ENCODE results near the gene PPP1R3E.
"Not testable (repeated sequence)": the region's sequence is repeated elsewhere in the genome, so short reads cannot be mapped to it uniquely, and the experiment has no call there.

PPP1R3E gene

DNA sequence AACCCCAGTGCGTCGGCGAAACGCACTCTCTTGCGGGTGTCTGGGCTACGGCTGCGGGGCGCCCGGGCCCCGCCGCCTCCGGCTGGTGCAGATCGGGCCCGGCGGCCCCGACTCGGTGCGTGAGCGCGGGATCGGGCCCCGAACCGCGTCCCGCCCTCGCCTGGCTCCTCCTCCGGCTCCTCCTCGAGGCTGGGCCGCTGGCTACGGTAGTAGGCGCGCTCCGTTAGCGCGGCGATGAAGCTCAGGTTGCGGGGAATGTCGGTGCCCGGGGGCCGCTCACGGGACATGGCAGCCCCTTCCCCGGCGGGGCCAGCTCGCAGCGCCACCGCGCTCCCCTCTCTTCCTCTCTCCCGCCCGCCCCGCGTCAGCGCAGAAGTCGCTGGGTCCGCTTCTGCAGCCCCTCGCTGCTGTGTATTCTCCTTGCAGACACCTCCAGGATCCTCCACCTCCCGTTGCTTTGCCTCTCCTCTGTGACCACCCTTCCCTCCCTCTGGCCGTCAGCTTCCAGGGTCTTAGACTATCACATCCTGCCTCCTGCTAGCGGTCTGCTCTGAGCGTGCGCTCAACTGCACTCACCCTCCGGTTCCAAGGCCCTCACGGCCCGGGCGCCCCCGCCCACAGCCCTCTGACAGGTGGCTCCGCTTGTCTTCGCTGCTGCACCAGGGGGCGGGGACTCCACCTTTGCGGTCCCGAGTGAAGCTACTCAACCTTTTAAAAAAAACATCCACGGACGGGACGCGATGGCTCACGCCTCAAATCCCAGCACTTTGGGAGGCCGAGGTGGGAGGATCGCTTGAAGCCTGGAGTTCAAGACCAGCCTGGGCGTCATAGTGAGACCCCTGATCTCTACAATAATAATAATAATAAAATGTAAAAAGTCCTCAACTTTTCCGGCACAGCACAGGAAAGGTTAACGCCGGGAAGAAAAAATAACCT, at the start of gene PPP1R3E:
PPP1R3E (minus strand) TSS at position 570 of the 936 bp plus-strand sequence; CDS start at position 287, 283 bp downstream.
- DNase-seq = peak; percentile 82

DNA sequence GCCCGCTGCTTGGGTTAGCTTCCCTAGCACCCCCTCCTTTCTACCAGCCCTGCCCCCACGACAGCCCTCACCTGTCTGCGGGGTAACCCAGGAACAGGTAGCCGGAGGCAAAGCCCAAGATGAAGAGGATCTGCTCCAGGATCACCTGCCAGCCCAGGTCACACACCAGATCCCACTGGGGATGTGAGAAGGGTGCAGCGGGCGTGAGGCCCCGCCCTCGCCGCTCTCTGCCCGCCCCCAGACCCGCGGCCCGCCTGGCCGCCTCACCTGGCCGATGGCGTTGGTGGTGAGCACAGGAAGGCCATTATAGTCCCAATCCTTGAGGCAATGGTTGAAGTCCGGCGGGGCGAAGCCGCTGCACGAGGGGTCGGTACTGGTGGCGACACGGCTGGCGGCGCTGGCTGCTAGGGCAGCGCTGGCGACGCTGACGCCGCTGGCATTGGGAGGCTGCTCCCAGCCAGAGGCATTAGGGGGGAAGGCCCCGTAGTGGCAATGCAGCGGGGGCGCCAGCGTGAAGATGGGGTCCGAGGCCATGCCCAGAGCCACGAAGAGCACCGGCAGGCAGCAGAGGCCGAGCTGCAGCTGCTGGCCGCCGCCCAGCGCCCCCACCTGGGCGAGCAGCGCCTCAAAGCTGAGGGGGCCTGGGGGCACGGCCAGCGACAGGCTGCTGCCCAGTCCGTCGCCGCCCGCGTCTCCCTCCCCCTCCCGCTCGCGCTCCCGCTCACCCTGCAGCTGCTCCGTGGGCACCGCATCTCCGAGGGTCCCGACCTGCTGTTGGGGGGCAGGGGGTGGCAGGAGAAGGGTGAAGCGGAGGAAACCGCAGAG, 49.2 kb upstream of the PPP1R3E start:
- DNase-seq = no peak

DNA sequence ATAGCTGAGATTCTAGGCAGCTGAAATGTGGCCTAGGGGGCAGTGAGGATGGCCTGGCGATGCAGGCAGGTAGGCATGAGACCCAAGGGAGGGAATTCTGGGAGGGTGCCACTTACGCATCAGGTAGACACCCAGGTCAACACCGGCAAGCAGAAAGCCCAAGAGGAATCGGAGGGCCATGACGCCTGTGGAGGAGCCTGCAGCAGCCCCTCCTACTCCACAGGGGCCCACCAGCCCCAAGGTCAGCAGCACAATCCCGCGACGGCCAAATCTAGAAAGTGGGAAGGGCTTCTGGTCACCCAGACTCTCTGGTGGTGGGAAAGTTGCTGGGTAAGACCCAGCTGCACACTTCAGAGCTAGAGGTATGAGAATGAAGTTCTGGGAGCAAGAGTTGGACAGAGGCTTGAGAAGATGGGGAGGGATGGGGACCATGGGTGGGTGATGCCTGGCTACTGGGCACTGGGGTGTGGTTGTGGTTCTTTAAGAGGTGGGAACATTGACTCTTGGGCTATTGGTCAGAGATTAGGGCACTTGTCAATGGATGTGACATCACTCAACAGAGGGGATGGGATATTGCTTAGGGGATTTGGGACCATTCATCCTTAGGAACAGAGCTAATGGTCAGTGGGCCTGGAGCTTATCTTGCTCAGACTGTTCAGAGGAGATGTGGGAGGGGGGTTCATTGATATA, 46.6 kb upstream of the PPP1R3E start:
- no peak for DNase-seq

DNA sequence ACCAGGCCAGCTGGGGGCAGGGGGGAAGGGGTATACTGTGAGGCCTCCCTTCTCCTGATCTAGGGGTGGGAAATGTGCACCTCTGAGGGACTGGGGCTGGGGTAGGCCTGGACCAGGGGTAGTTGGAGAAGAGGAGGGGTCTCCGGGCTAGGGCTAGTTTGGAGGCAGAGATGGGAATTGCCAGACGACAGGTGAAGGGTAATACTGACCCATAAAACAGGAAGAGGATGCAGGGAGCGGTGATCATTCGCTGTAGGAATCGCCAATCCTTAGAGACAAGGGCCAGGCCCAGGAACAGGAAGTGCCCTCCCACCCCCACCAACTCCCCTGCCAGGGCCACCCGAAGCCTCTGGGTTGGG, 45.6 kb upstream of the PPP1R3E start:
- DNase-seq = no peak

DNA sequence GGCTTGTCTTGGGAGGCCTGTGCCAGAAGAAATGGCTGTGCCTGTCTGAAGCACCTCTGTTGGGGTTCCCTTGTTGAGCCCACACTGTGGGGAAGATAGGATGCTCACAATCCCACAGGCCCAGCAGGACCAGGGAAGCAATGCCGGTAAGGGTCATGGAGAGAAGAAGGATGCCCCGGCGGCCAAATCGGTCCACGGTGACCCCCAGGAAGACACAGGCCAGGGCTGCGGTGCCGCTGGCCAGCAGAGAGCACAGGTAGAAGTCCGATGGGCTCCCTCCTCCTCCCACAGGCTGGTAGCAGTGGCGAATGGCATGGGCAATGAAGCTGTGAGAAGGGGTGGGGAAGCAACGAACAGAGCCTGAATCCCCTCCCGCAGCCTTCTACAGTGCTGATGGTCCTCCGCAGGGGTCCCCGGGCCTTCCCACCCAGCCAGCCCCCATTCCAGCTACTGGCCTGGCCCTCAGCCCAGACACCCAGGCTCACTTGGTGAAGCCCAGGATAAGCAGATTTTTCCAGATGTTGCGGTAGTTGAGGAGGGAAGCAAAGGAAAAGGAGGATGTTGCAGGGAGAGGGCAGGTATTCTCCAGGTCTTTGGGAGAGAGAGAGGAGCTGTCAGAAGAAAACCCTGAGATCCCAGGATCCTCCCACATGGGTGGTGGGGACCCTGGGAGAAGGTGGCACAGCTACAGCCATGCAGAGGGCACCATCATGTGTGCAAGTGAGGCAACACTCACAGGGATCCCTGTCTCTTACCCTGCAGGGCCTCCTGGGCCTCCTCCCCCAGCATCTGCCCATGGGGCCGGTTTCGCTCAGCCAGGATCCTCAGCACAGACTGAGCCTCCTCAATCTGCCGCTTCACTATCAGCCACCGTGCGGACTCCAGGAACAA, 45.0 kb upstream of the PPP1R3E start:
- no peak for DNase-seq

- no peak for DNase-seq
These were observed 44.2 kb upstream of the PPP1R3E start for GRCh38 chr14:23346693-23347405.

GRCh38 chr14:23345987-23346692, 43.5 kb upstream of the PPP1R3E start:
- DNase-seq = no peak

- no peak for DNase-seq
These were observed 41.8 kb upstream of the PPP1R3E start for GRCh38 chr14:23344481-23344880.

DNA sequence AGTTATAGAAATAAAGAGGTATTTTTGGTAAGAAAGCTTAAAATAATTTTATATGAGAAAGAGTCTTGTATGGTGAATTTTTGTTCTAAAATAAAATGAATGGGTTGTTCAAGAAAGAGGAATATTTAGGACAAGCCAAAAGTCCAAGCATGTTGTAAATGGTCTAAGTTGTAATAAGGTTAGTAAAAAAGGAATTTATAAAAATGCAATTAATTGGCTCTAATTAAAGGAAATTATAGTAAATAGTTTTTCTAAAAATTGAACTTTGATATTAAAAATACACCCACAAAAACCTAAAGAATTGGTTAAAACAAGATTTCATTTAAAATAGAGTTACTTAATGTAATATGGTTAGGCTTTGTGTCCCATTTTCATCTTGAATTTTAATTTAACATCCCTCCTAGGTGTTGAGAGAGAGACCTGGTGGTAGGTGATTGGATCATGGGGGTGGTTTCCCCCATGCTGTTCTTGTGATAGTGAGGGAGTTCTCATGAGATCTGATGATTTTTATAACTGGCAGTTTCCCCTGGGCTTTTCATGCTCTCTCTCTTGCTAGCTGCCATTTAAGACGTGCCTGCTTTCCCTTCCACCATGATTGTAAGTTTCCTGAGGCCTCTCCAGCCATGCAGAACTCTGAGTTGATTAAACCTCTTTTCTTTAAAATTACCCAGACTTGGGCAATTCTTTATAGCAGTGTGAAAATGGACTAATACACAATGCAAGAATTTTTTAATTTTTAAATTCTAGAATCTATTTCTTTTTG, 37.0 kb upstream of the PPP1R3E start:
- DNase-seq = no peak

DNA sequence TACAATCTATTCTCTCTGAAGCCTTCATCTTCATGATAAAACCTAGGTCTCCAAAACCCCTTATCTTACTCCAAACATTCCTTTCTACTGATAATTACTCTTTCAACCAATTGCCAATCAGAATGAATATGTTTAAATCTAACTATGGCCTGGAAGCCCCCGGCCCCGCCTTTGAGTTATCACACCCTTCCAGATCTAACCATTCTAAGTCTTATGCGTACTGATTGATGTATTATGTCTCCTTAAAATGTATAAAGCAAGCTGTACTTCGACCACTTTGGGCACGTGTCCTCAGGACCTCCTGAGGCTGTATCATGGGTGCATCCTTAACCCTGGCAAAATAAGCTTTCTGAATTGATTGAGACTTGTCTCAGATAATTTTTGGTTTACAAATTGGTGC, 33.0 kb upstream of the PPP1R3E start:
- DNase-seq = no peak

- DNase-seq = peak; percentile 81
These were observed 25.5 kb upstream of the PPP1R3E start for GRCh38 chr14:23327947-23328744.

- DNase-seq = no peak
These were observed 24.1 kb upstream of the PPP1R3E start for GRCh38 chr14:23326491-23327332.

DNA sequence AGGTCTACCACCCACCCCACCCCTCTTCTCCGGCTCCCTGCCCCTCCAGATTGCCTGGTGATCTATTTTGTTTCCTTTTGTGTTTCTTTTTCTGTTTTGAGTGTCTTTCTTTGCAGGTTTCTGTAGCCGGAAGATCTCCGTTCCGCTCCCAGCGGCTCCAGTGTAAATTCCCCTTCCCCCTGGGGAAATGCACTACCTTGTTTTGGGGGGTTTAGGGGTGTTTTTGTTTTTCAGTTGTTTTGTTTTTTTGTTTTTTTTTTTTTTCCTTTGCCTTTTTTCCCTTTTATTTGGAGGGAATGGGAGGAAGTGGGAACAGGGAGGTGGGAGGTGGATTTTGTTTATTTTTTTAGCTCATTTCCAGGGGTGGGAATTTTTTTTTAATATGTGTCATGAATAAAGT, 23.1 kb upstream of the PPP1R3E start:
- DNase-seq = not testable (repeated sequence)

GRCh38 chr14:23324993-23325392, 22.3 kb upstream of the PPP1R3E start:
- no peak for DNase-seq

GRCh38 chr14:23324455-23324846, 21.8 kb upstream of the PPP1R3E start:
- no peak for DNase-seq

DNA sequence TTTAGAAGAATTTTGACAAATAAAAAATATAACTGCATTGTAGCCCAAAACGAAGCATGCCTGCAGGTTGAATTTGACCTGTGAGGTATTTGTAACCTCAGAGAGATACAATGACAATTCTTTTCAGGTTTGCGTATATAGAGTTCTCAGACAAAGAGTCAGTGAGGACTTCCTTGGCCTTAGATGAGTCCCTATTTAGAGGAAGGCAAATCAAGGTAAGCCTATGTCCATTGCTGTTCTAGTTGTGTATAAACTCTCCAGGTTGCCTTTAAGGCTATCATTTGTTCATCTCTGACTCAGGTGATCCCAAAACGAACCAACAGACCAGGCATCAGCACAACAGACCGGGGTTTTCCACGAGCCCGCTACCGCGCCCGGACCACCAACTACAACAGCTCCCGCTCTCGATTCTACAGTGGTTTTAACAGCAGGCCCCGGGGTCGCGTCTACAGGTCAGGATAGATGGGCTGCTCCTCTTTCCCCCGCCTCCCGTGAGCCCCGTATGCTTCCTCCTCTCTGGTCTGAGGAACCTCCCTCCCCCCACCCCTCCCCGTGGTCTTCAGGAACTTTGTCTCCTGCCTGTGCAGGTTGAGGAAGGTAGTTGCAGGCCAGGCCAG, 21.3 kb upstream of the PPP1R3E start:
- no peak for DNase-seq
